Gastrocnemius medialis (tissue), 4 donors: Measurements from ENCODE around the gene NTNG2. TPM values are rescaled to one million over a fixed set of nuclear protein-coding genes. Genes with fewer than 3 reads are reported as not detected.

Source experiments
- ATAC-seq, 2 donors: fragments of 150-250 bp; one replicate each; pipeline ENCODE4 v1.9.1; 2016
- DNase-seq, 2 donors: peaks; one replicate each; pipeline ENCODE4 v3.0.0-alpha.2; 2019
- H3K27ac ChIP-seq, 4 donors: fragments of 200-600 bp; sonication (generic); 1 replicate in 1 of 4; 2 replicates in 3 of 4; pipeline ENCODE4 v1.5.1; 2016 to 2018; ENCODE audit warnings: mild to moderate bottlenecking in 2 of 4, moderate library complexity in 1 of 4
- H3K27me3 ChIP-seq, 3 donors: fragments of 200-600 bp; sonication (generic) in 2 of 3; 1 replicate in 1 of 3; 2 replicates in 2 of 3; pipeline versions ENCODE4 v1.5.1 to v1.6.0; 2016 to 2019; ENCODE audit warnings: mild to moderate bottlenecking in 1 of 3, moderate library complexity in 1 of 3
- H3K36me3 ChIP-seq, 2 donors: fragments of 200-600 bp; sonication (generic) in 1 of 2; one replicate each; pipeline ENCODE4 v1.5.1; 2017 to 2018
- H3K4me1 ChIP-seq, 2 donors: fragments of 200-600 bp; sonication (generic) in 1 of 2; one replicate each; pipeline ENCODE4 v1.5.1; 2016 to 2017; ENCODE audit warnings: mild to moderate bottlenecking in 2 of 2
- H3K4me3 ChIP-seq, 4 donors: fragments of 200-600 bp; sonication (generic) in 3 of 4; 1 replicate in 1 of 4; 2 replicates in 3 of 4; pipeline ENCODE4 v1.5.1; 2016 to 2019; ENCODE audit warnings: mild to moderate bottlenecking in 2 of 4
- H3K9me3 ChIP-seq, 3 donors: fragments of 200-600 bp; sonication (generic) in 2 of 3; 1 replicate in 1 of 3; 2 replicates in 2 of 3; pipeline ENCODE4 v1.5.1; 2016 to 2019
- CTCF ChIP-seq, 5 experiments: fragments of 450-650 bp in 3 of 5; fragments of 200-600 bp in 2 of 5; sonication (generic) in 2 of 5; IDR thresholded peaks in 4 of 5; conservative IDR thresholded peaks in 1 of 5; 1 replicate in 4 of 5; 2 replicates in 1 of 5; pipeline ENCODE4 v1.5.1; 2016 to 2019; ENCODE audit warnings: antibody characterized with exemption in 5 of 5, mild to moderate bottlenecking in 3 of 5, moderate library complexity in 3 of 5
- POLR2A ChIP-seq, 2 donors: fragments of 450-650 bp; IDR thresholded peaks; one replicate each; pipeline ENCODE4 v1.6.1; 2017; ENCODE audit warnings: antibody characterized with exemption in 2 of 2, mild to moderate bottlenecking in 2 of 2, moderate library complexity in 2 of 2
- in situ Hi-C, 4 donors: fragments of 200-750 bp; cut with MboI; loops; one replicate each; pipeline versions ENCODE4 v1.15.0 to v1.8.0; 2017; ENCODE audit warnings: low sequenced_read_pairs in 4 of 4
- intact Hi-C: fragments of 100-400 bp; cut with DNase I; formaldehyde crosslinking; loops from one replicate; pipeline ENCODE4 v1.15.1; 2023; ENCODE audit warnings: low total_unique reads
- total RNA-seq, 4 donors: library from RNA; depleted of rRNA; stranded (reverse); fragments of >200 nt; gene quantifications; one replicate each; pipeline versions ENCODE4 v1.1.0 to v1.2.3, GENCODE V29; 2016

The NTNG2 gene
- total RNA-seq, 4 donors from 2014 or later = 0.15 to 0.61 (median 0.19) TPM

- no peaks in the 10 kb centered on the region for H3K4me1 ChIP-seq
- DNase-seq = no peak
- intact Hi-C loops = no loop called here
These were observed 13.6 kb downstream of the NTNG2 start for GRCh38 chr9:132175431-132175830.

DNA sequence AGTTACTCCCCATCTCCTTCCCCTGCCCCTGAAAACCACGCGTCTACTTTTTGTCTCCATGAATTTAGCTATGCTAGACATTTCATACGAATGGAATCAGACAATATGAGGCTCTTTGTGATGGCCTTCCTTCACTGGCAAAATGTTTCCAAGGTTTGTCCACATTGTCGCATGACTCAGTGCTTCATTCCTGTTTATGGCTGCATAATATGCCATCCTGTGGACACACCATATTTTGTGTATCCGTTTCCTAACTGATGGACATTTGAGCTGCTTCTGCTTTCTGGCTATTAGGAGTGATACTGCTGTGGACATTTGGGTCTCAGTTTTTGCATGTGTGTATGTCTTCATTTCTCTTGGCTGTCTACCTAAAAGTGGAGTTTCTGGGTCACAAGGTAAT lies 14.5 kb downstream of the NTNG2 start:
- in situ Hi-C loops = loop anchor here in 1 of 4 donors (10.0 kb wide), 1 partner anchor 58 kb away; no protein-coding TSS in a partner anchor
- intact Hi-C loops = no loop called here

More at GRCh38 chr9:132175431-132175830, 13.6 kb downstream of the NTNG2 start:
- TF ChIP-seq POLR2A (IDR thresholded peaks at IDR 0.05) (no peak), CTCF (IDR thresholded peaks at IDR 0.05 in 4 of 5, conservative IDR thresholded peaks at IDR 0.05 in 1 of 5) (no peak)
- H3K27ac ChIP-seq = no peak overlapping the region
- in situ Hi-C loops = loop anchor here in 1 of 4 donors (10.0 kb wide), 1 partner anchor 59 kb away; no protein-coding TSS in a partner anchor
- peaks cover 4 to 12% (median 4%) of the 10 kb centered on the region in 3 donors for H3K27me3 ChIP-seq
- no peak overlapping the region for H3K4me3 ChIP-seq
- H3K9me3 ChIP-seq = no peaks in the 10 kb centered on the region
- no peak for ATAC-seq
- no peaks in the 10 kb centered on the region for H3K36me3 ChIP-seq

GRCh38 chr9:132181796-132182313 lies 20.0 kb downstream of the NTNG2 start:
- intact Hi-C loops (no loop called here), in situ Hi-C loops (no loop called here)
- TF ChIP-seq CTCF (IDR thresholded peaks at IDR 0.05 in 4 of 5, conservative IDR thresholded peaks at IDR 0.05 in 1 of 5) (no peak), POLR2A (IDR thresholded peaks at IDR 0.05) (no peak)
- no peaks in the 10 kb centered on the region for H3K36me3 ChIP-seq
- peaks cover 15 to 24% (median 20%) of the 10 kb centered on the region in 3 donors for H3K27me3 ChIP-seq
- ATAC-seq = no peak
- H3K4me1 ChIP-seq = no peaks in the 10 kb centered on the region
- no peak overlapping the region for H3K4me3 ChIP-seq
- H3K9me3 ChIP-seq = no peaks in the 10 kb centered on the region
- no peak overlapping the region for H3K27ac ChIP-seq
- no peak for DNase-seq

More for the DNA sequence above, 14.5 kb downstream of the NTNG2 start:
- no peak for TF ChIP-seq POLR2A (IDR thresholded peaks at IDR 0.05)
- no peak for TF ChIP-seq CTCF (IDR thresholded peaks at IDR 0.05 in 4 of 5, conservative IDR thresholded peaks at IDR 0.05 in 1 of 5)
- peaks cover 4 to 12% (median 8%) of the 10 kb centered on the region in 3 donors for H3K27me3 ChIP-seq
- ATAC-seq = no peak
- H3K27ac ChIP-seq = no peak overlapping the region
- no peak for DNase-seq
- no peaks in the 10 kb centered on the region for H3K4me1 ChIP-seq
- no peak overlapping the region for H3K4me3 ChIP-seq
- H3K9me3 ChIP-seq = no peaks in the 10 kb centered on the region
- H3K36me3 ChIP-seq = no peaks in the 10 kb centered on the region

DNA sequence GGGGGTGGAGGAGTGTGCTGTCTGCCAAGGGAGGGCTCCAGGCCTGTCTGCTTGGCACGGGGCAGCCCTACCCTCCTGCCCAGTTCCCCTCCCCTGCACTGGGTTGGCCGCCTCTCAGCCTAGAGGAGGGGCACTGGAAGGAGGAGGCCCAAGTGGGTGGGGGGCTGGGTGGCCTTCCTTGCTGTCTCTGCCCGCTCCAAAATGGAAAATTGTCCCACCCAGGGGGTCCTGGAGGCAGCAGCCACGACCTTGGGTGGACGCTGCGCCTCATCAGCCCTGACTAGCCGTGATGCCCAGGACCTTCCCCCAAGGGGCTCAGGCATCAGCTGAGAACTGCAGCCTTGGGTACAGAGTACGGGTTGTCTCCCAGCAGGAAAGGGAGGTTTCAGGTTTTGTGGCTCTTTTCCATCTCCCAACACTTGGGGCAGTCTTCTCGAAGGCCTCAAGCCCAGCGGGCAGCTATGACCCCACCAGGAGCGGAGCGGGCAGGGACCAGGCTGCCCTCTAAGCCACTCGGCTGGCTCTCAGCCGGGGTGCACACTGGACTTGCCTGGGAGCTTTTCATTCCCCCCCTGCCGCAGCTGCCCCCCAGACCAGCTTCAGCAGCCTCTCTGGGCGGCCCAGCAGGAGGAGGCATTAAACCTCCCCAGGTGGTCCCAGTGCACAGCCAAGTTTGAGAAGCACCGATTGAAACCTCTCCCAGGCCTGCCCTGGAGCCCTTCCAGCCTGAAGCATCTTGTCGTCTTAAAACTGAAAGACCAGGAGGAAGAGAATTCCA lies 20.6 kb downstream of the NTNG2 start:
- in situ Hi-C loops = no loop called here

More for the DNA sequence above, 20.6 kb downstream of the NTNG2 start:
- Histone ChIP-seq H3K9me3 (no peaks in the 10 kb centered on the region), H3K4me1 (no peaks in the 10 kb centered on the region), H3K27me3 (peaks cover 17 to 25% (median 20%) of the 10 kb centered on the region in 3 donors), H3K4me3 (no peak overlapping the region), H3K27ac (no peak overlapping the region), H3K36me3 (no peaks in the 10 kb centered on the region)
- intact Hi-C loops = no loop called here
- no peak for DNase-seq
- TF ChIP-seq CTCF (IDR thresholded peaks at IDR 0.05 in 4 of 5, conservative IDR thresholded peaks at IDR 0.05 in 1 of 5) (no peak), POLR2A (IDR thresholded peaks at IDR 0.05) (no peak)
- no peak for ATAC-seq
